NCI-H2227 (cell line): ENCODE measurements around the gene COL9A3.
"Not testable (repeated sequence)": the region's sequence is repeated elsewhere in the genome, so short reads cannot be mapped to it uniquely, and the experiment has no call there.

Experiments used
- DNase-seq: peaks from one replicate; lab custom pipeline; 2025; ENCODE audit not compliant: unreplicated experiment; lab: John Stamatoyannopoulos, UW

Gene COL9A3

DNA sequence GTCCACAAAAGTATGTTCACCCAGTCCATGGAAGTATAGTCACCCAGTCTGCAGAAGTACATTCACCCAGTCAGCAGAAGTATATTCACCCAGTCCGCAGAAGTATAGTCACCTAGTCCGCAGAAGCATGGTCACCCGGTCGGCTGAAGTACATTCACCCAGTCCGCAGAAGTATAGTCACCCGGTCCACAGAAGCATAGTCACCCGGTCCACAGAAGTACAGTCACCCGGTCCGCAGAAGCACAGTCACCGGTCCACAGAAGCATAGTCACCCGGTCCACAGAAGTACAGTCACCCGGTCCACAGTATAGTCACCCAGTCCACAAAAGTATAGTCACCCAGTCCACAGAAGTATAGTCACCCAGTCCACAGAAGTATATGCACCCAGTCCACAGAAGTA is 36.0 kb downstream of the COL9A3 start:
- no peak for DNase-seq

GRCh38 chr20:62853304-62853703 is 36.5 kb downstream of the COL9A3 start:
- not testable (repeated sequence) for DNase-seq

DNA sequence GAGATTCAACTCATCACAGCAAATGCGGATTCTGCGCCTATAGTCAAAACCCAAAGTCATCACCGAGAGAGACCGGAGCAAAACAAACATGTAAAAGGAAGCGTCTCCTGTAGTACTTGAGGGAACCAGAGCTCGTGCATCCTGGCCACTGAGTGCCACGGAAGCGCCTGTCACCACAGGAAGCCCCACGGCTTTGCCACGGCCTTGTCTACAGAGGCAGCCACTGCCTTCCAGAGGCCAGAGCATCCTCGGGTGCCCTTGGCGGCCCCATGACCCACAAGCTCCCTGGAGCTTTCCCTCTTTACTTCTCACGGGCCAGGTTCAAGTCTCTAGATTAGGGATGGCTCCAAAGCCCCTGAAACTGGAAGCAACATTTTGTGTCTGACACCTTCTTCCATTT is 37.3 kb downstream of the COL9A3 start:
- no peak for DNase-seq

DNA sequence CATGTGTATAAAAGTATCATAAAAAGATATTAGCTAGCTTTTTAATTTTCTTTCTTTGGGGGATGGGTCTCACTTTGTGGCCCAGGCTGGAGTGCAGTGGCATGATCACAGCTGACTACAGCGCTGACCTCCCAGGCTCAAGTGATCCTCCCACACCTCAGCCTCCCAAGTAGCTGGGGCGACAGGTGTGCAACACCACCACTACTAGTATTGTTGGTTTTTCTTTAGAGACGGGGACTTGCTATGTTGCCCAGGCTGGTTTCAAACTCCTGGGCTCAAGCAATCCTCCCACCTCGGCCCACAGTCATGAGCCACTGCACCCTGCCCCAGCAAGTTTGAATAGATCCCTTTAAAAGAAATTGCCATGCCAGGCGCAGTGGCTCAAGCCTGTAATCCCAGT is 38.3 kb downstream of the COL9A3 start:
- no peak for DNase-seq

GRCh38 chr20:62856931-62857619 is 40.2 kb downstream of the COL9A3 start:
- no peak for DNase-seq

DNA sequence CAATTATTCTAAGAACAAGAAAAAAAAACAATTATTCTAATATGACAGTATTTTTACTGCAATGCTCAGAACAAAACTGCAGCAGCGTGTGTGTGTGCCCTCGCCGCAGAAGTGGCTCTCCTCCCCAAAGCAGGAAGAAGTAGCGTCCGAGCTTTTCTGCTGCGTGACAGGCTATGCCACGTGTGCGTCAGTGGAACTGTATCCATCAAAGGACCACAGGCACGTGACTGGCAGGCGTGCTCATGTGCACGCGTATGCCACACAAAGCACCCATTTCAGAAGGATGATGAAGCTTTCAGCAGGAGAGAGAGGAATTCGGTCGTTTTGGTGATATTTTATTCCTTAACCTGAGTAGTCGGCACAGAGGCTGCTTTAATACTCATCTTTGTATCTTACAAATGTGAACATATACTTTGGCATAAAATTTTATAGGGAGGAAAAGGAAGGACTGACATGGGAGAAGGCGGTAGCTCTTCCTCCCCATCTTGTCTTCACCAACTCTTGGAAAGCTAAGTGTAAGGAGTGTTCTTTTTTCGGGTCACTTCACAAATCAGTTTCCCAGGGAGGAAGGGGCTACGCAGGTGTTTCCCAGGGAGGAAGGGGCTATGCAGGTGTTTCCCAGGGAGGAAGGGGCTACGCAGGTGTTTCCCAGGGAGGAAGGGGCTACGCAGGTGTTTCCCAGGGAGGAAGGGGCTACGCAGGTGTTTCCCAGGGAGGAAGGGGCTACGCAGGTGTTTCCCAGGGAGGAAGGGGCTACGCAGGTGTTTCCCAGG is 41.4 kb downstream of the COL9A3 start:
- no peak for DNase-seq

GRCh38 chr20:62859721-62860120 is 42.9 kb downstream of the COL9A3 start:
- DNase-seq, result no peak

GRCh38 chr20:62860391-62860923 is 43.6 kb downstream of the COL9A3 start:
- peak; percentile 55 for DNase-seq

- DNase-seq, result peak; percentile 57
Measured at GRCh38 chr20:62860924-62861691, 44.3 kb downstream of the COL9A3 start.

DNA sequence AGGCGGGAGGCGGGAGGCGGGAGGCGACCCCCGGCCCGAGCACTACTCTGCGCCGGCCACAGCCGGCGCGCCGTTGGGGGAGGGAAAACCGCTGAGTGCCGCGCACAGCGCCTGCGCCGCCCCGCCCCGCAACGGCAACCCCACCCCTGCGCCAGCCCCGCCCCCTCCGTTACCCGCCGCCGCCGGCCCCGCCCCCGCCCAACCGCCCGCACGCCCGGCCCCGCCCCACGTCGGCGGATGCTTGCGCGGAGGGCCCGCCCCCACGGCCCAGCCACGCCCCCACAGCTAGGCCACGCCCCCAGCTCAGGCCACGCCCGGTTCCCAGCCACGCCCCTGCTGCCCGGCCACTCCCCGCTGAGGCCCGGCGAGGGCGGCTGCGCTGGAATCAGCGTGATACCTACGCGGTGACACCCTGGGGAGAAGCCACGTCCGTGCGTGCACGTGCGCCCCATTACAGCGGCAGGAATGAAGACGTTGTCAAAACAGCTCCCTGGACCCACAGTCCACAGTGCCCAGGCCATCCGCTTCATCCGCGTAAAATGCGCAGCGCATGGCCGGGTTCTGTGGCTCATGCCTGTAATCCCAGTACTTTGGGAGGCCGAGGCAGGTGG is 45.0 kb downstream of the COL9A3 start, which contains the start of gene TCFL5:
Gene TCFL5, minus strand, starts transcription at position 97 of the 611 bp plus-strand sequence. CDS start 152 bp downstream, outside the sequence.
- DNase-seq, result peak; percentile 93

DNA sequence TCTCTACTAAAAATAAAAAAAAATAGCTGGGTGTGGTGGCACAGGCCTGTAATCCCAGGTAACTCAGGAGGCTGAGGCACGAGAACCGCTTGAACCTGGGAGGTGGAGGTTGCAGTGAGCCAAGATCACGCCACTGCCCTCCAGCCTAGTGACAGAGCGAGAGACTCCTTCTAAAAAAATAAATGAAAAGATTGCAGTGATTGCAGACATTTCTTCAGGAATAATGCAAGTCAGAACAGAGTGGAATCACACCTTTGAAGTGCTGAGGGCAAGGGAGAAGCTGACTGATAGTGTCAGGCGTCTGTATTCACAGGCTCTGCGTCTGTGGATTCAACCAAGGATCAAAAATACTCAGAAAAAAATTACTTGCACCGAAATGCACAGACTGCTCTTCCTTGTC is 47.4 kb downstream of the COL9A3 start:
- DNase-seq, result no peak

DNA sequence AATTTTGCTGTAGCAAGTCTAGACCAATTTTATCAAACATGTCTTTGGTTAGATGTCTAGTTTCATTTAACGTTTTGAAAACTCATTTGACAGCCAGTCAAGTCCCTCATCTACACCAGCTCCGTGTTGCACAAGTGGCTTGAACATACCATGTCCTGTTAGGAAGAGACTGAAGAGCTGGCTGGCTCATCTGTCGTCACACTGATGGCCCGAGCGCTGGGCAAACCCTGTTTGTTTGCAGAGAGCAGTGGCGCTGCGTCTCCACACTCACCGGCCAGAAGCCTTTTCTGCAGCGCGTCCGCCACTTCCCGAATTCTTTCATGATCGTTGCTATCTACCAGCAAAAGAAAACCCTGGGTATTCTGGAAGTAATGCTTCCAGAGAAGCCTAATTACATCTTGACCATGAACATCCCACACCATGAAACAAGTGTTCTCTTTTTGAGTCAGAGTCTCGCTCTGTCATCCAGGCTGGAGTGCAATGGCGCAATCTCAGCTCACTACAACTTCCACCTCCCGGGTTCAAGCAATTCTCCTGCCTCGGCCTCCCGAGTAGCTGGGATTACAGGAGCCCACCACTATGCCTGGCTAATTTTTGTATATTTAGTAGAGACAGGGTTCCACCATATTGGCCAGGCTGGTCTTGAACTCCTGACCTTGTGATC is 55.5 kb downstream of the COL9A3 start:
- no peak for DNase-seq

DNA sequence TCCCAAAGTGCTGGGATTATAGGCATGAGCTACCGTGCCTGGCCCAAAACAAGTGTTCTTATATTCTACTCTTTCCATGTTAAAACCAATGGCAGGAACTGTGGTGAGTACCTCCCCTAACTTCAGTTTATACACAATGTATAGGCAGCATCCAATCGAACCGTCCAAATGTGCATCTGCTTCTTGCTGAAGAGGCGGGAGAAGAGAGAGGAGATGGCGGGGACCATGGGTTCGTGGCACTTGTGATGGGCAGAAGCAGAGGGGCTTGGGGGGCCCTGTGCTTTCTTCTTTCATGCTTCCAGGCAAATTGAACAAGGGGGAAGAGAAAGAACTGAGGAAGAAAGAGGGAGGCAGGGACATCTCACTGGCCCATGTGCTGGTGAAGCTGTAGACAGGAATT is 56.0 kb downstream of the COL9A3 start:
- DNase-seq, result no peak

DNA sequence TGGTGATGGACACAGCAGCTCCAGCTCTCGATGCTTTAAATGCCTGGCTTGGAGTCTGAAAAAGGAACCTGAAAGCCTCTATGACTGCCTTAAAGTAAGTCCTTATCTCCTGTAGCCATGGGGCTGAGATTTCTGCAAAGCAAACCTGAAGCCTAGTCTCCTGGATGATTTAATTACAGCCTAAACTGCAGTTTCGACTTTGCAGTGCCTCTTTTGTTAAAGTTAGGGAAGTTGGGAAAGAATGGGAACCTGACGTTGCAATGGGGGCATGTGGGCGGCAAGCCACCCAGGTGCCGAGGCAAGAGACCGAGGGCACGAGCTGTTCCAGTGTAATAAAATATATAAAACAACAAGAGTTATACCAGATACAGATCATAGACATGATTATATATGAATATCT is 56.4 kb downstream of the COL9A3 start:
- DNase-seq, result no peak

- peak; percentile 61 for DNase-seq
Measured at GRCh38 chr20:62873681-62874031, 56.8 kb downstream of the COL9A3 start.

DNA sequence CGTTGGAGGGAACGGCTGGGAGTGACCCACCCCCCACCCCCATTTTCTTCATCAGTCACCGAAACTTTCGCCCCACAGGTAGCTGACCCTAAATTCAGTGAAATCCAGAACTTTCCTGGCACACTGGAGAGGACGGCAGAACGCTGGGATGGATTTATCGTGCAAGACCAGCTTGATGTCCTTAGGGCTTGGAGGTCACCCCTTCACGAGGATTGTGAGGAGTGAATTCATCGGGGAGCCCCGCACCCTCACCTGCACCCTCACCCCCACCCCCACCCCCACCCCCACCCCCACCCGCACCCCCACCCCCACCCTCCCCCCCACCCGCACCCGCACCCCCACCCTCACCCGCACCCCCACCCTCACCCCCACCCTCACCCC is 58.1 kb downstream of the COL9A3 start:
- no peak for DNase-seq

DNA sequence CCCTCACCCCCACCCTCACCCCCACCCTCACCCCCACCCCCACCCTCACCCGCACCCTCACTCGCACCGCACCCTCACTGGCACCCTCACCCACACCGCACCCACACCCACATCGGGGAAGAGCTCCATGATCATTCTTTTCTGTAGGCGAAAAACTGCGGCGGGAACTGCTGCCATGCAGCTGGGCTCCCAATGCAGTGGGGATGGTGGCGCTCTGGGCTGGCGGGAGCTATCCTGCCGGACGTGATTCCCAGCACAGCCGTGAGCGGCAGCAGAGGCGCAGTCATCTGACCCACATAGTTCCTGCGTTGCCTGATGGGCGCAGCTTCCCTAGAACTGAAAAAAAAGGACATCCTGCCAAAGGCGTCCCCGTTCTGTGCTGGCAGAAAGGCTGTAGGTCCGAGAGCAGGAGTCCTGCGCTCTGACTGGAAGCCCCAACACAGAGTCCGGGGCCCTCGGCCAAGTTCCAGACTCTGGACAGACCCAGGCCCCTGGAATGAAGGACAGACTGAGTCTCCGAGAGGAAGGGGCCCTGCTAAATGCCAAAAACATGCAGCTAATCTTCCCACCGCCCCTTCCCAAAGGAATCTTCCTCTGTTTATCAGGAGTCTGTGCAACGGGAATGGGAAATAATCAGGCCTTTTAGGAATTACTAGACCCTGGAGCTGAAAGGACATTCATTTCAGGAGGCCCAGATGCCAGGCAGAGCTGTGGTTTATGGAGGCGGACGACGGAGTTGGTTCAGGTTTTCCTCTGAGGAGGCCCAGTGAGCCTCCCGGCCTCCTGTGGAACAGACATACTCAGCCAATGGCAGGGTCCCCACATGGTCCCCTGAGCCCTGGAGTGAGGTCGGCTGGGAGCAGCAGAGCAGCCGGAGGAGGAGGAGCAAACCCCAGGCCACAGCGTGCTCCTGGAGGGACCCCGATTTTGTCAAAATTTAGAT is 58.8 kb downstream of the COL9A3 start:
- peak; percentile 84 for DNase-seq

GRCh38 chr20:62876501-62876901 is 59.7 kb downstream of the COL9A3 start:
- no peak for DNase-seq
